OCI-LY1 (cell line): ENCODE measurements around the gene TMEM119.

Experiments used
- H2AFZ ChIP-seq: fragments of 200-600 bp; sonication (generic), shearing (Covaris generic); 2 replicates; pipeline ENCODE4 v1.6.0; 2014; ENCODE audit warnings: antibody characterized with exemption, mild to moderate bottlenecking, low read length
- H3F3A ChIP-seq: fragments of 200-600 bp; sonication (generic), shearing (Covaris generic); 2 replicates; pipeline ENCODE4 v1.6.0; 2014; ENCODE audit warnings: mild to moderate bottlenecking, antibody characterized with exemption, low read length, moderate library complexity; ENCODE audit not compliant: insufficient read depth
- H3K27ac ChIP-seq: fragments of 200-600 bp; sonication (generic); 2 replicates; pipeline ENCODE4 v1.5.1; 2014; ENCODE audit warnings: low read length, mixed run types, mild to moderate bottlenecking, low read depth; ENCODE audit not compliant: poor library complexity, severe bottlenecking
- H3K27me3 ChIP-seq: fragments of 200-600 bp; sonication (generic); 2 replicates; pipeline ENCODE4 v1.6.0; 2014; ENCODE audit warnings: antibody characterized with exemption, mild to moderate bottlenecking, low read length, moderate library complexity; ENCODE audit not compliant: insufficient read depth
- H3K36me3 ChIP-seq: fragments of 200-600 bp; sonication (generic); 2 replicates; pipeline ENCODE4 v1.6.1; 2014; ENCODE audit warnings: mild to moderate bottlenecking, antibody characterized with exemption, low read length, moderate library complexity, mixed read lengths; ENCODE audit not compliant: insufficient read depth
- H3K4me1 ChIP-seq: fragments of 200-600 bp; sonication (generic); 2 replicates; pipeline ENCODE4 v1.5.1; 2014; ENCODE audit warnings: mild to moderate bottlenecking, low read length, moderate library complexity; ENCODE audit not compliant: insufficient read depth, severe bottlenecking
- H3K4me2 ChIP-seq: fragments of 200-600 bp; sonication (generic), shearing (Covaris generic); 2 replicates; pipeline ENCODE4 v1.6.1; 2014; ENCODE audit warnings: low read length
- H3K4me3 ChIP-seq: fragments of 200-600 bp; sonication (generic); 2 replicates; pipeline ENCODE4 v1.5.1; 2014; ENCODE audit warnings: low read length, low read depth, mild to moderate bottlenecking, mixed read lengths; ENCODE audit not compliant: poor library complexity, severe bottlenecking
- H3K79me2 ChIP-seq: fragments of 200-600 bp; shearing (Covaris generic); 2 replicates; pipeline ENCODE4 v1.6.1; 2016; ENCODE audit warnings: mixed run types, low read length, mixed read lengths; ENCODE audit not compliant: insufficient read depth
- H3K9ac ChIP-seq: fragments of 200-600 bp; sonication (generic), shearing (Covaris generic); 2 replicates; pipeline ENCODE4 v1.6.1; 2014; ENCODE audit warnings: mild to moderate bottlenecking, low read length, mixed read lengths
- H3K9me2 ChIP-seq: fragments of 200-600 bp; sonication (generic), shearing (Covaris generic); 2 replicates; pipeline ENCODE4 v1.6.1; 2014; ENCODE audit warnings: low read depth, mild to moderate bottlenecking, low read length, mixed read lengths
- H3K9me3 ChIP-seq: fragments of 200-600 bp; shearing (Covaris generic); 2 replicates; pipeline ENCODE4 v1.6.1; 2014; ENCODE audit warnings: low read length, mixed read lengths
- H4K20me1 ChIP-seq: fragments of 200-600 bp; sonication (generic), shearing (Covaris generic); 2 replicates; pipeline ENCODE4 v1.6.0; 2016; ENCODE audit warnings: mild to moderate bottlenecking, low read length; ENCODE audit not compliant: insufficient read depth
- EZH2 ChIP-seq: fragments of 200-600 bp; sonication (generic), shearing (Covaris generic); IDR thresholded peaks from 2 replicates; pipeline ENCODE4 v1.8.0; 2017; ENCODE audit warnings: borderline replicate concordance, mixed run types, mild to moderate bottlenecking, antibody characterized with exemption, low read length, moderate library complexity, mixed read lengths
- TF ChIP-seq, protein P1 (sequence below): fragments of 200-600 bp; sonication (generic), shearing (Covaris generic); IDR thresholded peaks from 2 replicates; pipeline ENCODE4 v1.5.1; 2017; ENCODE audit warnings: mild to moderate bottlenecking, antibody characterized with exemption, low read length, moderate library complexity, mixed read lengths

The TMEM119 gene

DNA sequence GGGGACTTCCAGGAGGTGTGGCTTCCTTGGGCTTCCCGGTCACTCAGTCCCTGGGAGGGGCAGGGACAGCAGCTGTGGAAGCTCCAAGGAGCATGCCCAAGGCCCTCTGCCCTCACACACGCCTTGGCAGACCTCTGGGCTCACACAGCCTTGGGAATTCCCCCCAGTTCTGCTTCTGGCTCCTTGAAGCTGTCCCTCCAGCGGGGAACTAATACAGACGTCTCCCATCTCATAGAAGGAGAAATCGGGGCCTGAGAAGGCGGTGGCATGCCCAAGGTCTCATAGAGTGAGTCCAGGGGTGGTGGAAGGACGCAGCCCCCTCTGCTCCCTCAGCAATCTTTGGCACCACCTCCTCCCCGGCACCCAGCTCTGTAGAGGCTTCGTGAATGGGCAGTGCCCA is 15.7 kb upstream of the TMEM119 start:
- H2AFZ ChIP-seq: no peak overlapping the region
- H3K36me3 ChIP-seq: no peaks in the 10 kb centered on the region; the same call in 1 of the 2 replicates
- no peak overlapping the region for H3K4me2 ChIP-seq
- no peaks in the 10 kb centered on the region for H3K79me2 ChIP-seq
- H4K20me1 ChIP-seq: no peaks in the 10 kb centered on the region
- H3K9me3 ChIP-seq: peaks cover 4% of the 10 kb centered on the region; the same call in 1 of the 2 replicates
- H3K4me1 ChIP-seq: peaks cover 15% of the 10 kb centered on the region
- H3K9ac ChIP-seq: no peak overlapping the region
- H3K27me3 ChIP-seq: no peaks in the 10 kb centered on the region
- H3F3A ChIP-seq: no peaks in the 10 kb centered on the region
- H3K4me3 ChIP-seq: no peak overlapping the region
- H3K9me2 ChIP-seq: no peaks in the 10 kb centered on the region
- TF ChIP-seq, protein P1, sequence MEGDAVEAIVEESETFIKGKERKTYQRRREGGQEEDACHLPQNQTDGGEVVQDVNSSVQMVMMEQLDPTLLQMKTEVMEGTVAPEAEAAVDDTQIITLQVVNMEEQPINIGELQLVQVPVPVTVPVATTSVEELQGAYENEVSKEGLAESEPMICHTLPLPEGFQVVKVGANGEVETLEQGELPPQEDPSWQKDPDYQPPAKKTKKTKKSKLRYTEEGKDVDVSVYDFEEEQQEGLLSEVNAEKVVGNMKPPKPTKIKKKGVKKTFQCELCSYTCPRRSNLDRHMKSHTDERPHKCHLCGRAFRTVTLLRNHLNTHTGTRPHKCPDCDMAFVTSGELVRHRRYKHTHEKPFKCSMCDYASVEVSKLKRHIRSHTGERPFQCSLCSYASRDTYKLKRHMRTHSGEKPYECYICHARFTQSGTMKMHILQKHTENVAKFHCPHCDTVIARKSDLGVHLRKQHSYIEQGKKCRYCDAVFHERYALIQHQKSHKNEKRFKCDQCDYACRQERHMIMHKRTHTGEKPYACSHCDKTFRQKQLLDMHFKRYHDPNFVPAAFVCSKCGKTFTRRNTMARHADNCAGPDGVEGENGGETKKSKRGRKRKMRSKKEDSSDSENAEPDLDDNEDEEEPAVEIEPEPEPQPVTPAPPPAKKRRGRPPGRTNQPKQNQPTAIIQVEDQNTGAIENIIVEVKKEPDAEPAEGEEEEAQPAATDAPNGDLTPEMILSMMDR: no peak
- TF ChIP-seq EZH2: no peak
- H3K27ac ChIP-seq: no peak overlapping the region

DNA sequence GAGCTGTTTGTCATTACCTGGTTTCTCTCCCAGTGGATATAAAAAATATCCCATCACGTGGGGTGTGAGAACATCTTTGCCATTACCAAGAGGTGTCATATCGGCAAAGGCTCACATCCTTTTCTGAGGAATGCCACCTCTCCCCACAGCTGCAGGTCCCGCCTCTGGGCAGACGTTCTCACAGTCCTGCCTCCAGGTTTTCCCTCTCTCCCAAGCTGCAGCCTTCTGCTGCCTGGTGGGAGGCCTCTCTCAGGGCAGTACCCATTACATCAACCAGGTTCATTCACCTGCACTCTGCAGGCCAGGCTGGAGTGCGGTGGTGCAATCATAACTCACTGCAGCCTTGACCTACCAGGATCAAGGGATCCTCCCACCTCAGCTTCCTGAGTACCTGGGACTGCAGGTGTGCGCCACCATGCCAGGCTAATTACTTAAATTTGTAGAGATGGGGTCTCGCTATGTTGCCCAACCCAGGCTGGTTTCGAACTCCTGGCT is 15.0 kb upstream of the TMEM119 start:
- Histone ChIP-seq H3K9ac (no peak overlapping the region), H2AFZ (no peak overlapping the region), H3K4me2 (no peak overlapping the region), H3K4me3 (no peak overlapping the region), H3K9me2 (no peaks in the 10 kb centered on the region), H4K20me1 (no peaks in the 10 kb centered on the region), H3K9me3 (peaks cover 4% of the 10 kb centered on the region; the same call in 1 of the 2 replicates), H3K27me3 (no peaks in the 10 kb centered on the region), H3K36me3 (no peaks in the 10 kb centered on the region; the same call in 1 of the 2 replicates), H3K79me2 (no peaks in the 10 kb centered on the region), H3F3A (no peaks in the 10 kb centered on the region), H3K4me1 (peaks cover 13% of the 10 kb centered on the region), H3K27ac (no peak overlapping the region)
- TF ChIP-seq EZH2: no peak
- TF ChIP-seq, protein P1: no peak

DNA sequence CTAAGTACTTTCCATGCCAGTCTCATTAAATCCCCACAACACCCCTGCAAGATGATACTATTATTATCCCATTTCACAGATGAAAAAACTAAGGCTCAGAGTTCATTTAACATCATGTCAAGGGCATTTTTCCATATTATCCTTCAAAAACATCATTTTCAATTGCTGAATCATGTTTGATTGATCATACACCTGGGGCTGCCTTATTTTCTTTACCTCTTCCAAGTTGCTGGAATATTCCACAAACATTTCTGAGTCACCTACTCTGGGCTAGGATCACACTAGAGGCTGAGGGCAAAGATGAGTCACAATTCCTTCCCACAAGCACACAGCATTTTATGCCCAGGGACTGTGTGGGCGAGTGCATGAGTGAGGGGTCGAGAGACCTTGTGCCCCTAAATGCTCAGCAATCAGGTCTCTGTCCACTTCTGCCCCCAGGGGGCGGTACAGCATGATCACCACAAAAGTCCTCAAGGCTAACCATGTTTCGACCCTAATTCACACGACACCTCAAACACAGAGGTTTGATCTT is 14.1 kb upstream of the TMEM119 start:
- H3K9ac ChIP-seq: no peak overlapping the region

More for the DNA sequence above, 14.1 kb upstream of the TMEM119 start:
- peaks cover 4% of the 10 kb centered on the region for H3K4me1 ChIP-seq
- H4K20me1 ChIP-seq: no peaks in the 10 kb centered on the region
- no peaks in the 10 kb centered on the region for H3K9me2 ChIP-seq
- no peak overlapping the region for H2AFZ ChIP-seq
- no peaks in the 10 kb centered on the region for H3K79me2 ChIP-seq
- TF ChIP-seq, protein P1: peak; percentile 51
- TF ChIP-seq EZH2: no peak
- no peaks in the 10 kb centered on the region for H3K27me3 ChIP-seq
- peaks cover 4% of the 10 kb centered on the region; the same call in 1 of the 2 replicates for H3K9me3 ChIP-seq
- no peaks in the 10 kb centered on the region; the same call in 1 of the 2 replicates for H3K36me3 ChIP-seq
- H3F3A ChIP-seq: no peaks in the 10 kb centered on the region
- no peak overlapping the region for H3K27ac ChIP-seq
- H3K4me3 ChIP-seq: no peak overlapping the region
- H3K4me2 ChIP-seq: no peak overlapping the region
